ENCODE data around the gene CCDC167.

DNA sequence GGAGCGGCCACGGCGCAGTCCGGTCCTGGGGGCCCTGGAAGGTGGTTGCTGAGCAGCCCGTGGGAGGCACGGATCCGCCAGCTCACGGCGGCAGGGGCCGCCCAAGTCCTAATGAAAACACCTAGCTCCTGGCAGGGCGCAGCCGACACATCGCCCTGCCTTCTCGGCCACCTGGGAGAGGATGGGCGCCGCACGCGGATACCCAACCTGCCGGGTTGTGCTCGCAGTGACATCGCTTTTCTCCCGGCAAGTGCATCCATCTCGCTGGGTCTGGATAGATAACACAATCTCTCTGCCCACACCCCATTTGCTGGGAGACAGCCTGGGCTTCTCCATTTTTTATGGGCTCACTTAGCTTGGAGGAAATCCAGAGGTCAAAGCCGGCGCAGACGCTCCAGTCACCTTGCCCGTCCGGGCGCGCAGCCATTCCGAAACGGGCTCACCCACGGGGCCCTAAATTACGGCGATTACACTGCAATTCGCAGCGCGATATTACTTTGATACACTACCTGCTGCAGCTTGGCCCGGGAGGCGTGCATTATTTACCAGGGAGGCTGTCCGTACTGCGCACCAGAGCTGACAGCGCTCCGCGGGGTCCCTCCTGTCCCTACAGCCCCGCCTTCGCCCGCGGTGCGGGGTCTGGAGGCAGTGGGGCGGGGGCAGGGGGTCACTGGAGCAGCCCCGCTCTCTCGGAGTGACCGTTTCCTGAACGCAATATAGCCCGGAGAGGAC, 36.2 kb upstream of the CCDC167 start:
- TF ChIP-seq GATA2 (IDR thresholded peaks at IDR 0.05; ENCODE audit: low read depth, low read length): 0 out of 2 replicates have a peak, but pooled peaks have one; percentile 33
- TF ChIP-seq GATA3 (IDR thresholded peaks at IDR 0.05; ENCODE audit: low read depth, low read length): no peak
